Lung (tissue), 12 donors: ENCODE results near the gene MCM3AP. TPM values are rescaled to one million over a fixed set of nuclear protein-coding genes. Genes with fewer than 3 reads are reported as not detected.

Source experiments
- ATAC-seq: fragments of 200-7000 bp; cut with Tn5 transposase; one replicate; pipeline ENCODE4 v1.9.1; 2020; ENCODE audit warnings: moderate number of reproducible peaks; ENCODE audit not compliant: insufficient read depth, low FRiP score
- DNase-seq, 3 donors: peaks; one replicate each; pipeline ENCODE4 v3.0.0-alpha.2; 2013 to 2017
- H3K27ac ChIP-seq, 2 donors: one replicate each; pipeline ENCODE4 v1.5.1; 2013; ENCODE audit warnings: mild to moderate bottlenecking in 2 of 2, moderate library complexity in 2 of 2, control low read depth in 1 of 2, inconsistent platforms in 1 of 2, low read depth in 1 of 2, low read length in 1 of 2
- H3K27me3 ChIP-seq, 3 donors: one replicate each; pipeline ENCODE4 v1.5.1; 2013; ENCODE audit warnings: low read length in 2 of 3; ENCODE audit not compliant: control insufficient read depth in 3 of 3, insufficient read depth in 3 of 3
- H3K36me3 ChIP-seq, 4 donors: one replicate each; pipeline ENCODE4 v1.5.1; 2013; ENCODE audit warnings: low read length in 4 of 4, mild to moderate bottlenecking in 1 of 4, moderate library complexity in 1 of 4; ENCODE audit not compliant: control insufficient read depth in 4 of 4, insufficient read depth in 4 of 4
- H3K4me1 ChIP-seq, 5 donors: one replicate each; pipeline ENCODE4 v1.5.1; 2013; ENCODE audit warnings: low read length in 5 of 5, mild to moderate bottlenecking in 2 of 5, moderate library complexity in 1 of 5; ENCODE audit not compliant: control insufficient read depth in 5 of 5, insufficient read depth in 5 of 5
- H3K4me3 ChIP-seq: one replicate; pipeline ENCODE4 v1.5.1; 2013; ENCODE audit warnings: mild to moderate bottlenecking, control low read depth, moderate library complexity
- H3K9ac ChIP-seq, 2 donors: one replicate each; pipeline ENCODE4 v1.5.1; 2013; ENCODE audit warnings: low read length in 2 of 2, control low read depth in 1 of 2; ENCODE audit not compliant: insufficient read depth in 1 of 2
- H3K9me3 ChIP-seq, 4 donors: one replicate each; pipeline ENCODE4 v1.5.1; 2013; ENCODE audit warnings: low read length in 3 of 4, mild to moderate bottlenecking in 1 of 4, moderate library complexity in 1 of 4; ENCODE audit not compliant: control insufficient read depth in 4 of 4, insufficient read depth in 3 of 4
- WGBS, 2 donors: extraction: QIAGEN DNeasy Blood & Tissue Kit; methylation state at CpG; one replicate each; pipeline ENCODE4 v1.1.7; 2013; 5-methylcytosine and 5-hydroxymethylcytosine counted together
- polyA plus RNA-seq, 2 donors: library from polyadenylated mRNA; stranded (reverse); fragments of 200-250 nt; gene quantifications; one replicate each; pipeline ENCODE4 v1.2.1, GENCODE V29; 2013
- total RNA-seq, 2 donors: library from RNA; depleted of rRNA in 1 of 2; stranded (reverse); fragments of >200 nt in 1 of 2; gene quantifications; one replicate each; pipeline ENCODE4 v1.2.1, GENCODE V29; 2014 to 2021
- TF ChIP-seq, protein P1 (sequence below): IDR thresholded peaks from 2 replicates; pipeline ENCODE4 v1.5.1; 2012; ENCODE audit warnings: mild to moderate bottlenecking; ENCODE audit errors: control extremely low read depth, extremely low read depth
- donor health status: control.
- donor health status: control.
- donor health status: Bipolar disorder and iron deficiency.
- donor health status: healthy.
- donor health status: DM: yes; HTN: yes; CAD: no.

Gene MCM3AP
- total and polyA plus RNA-seq, 4 donors = 40.7 to 114 (median 78.7) TPM

DNA sequence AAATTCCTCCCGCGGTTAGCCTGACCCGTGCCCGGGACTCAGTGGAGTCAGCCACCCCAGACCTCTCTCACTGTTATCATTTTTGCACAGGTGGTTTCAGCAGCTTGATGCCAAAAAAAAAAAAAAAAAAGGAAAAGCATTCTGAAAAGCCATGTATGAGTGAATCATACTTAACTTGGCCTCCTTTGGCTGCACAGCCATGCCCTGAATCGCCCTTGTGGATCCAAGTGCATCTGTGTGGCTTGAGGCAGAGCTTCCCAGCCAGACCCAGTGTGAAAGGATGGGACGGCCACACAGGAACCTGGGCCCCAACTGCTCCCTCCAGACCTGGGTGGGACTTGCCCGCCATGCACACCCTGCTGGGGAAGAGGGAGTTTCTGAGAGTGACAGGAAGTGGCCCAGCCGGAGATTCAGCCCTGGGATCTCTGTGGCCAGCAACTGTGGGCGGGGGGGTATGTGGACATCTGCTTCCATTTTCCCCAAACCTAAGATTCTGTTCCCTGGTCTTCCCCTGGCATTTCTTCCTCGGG lies 9.3 kb upstream of the MCM3AP start:
- peak; percentile 29 to 40 (median 29) for DNase-seq
- no peak for ATAC-seq
- Histone ChIP-seq H3K27ac (peak overlapping the region; percentile 33 to 42), H3K9ac (no peak overlapping the region), H3K27me3 (no peaks in the 10 kb centered on the region), H3K4me1 (peaks cover 0 to 16% (median 2%) of the 10 kb centered on the region in 5 donors), H3K4me3 (no peak overlapping the region), H3K36me3 (peaks cover 3 to 16% (median 10%) of the 10 kb centered on the region in 4 donors), H3K9me3 (no peaks in the 10 kb centered on the region)
- TF ChIP-seq, protein P1, sequence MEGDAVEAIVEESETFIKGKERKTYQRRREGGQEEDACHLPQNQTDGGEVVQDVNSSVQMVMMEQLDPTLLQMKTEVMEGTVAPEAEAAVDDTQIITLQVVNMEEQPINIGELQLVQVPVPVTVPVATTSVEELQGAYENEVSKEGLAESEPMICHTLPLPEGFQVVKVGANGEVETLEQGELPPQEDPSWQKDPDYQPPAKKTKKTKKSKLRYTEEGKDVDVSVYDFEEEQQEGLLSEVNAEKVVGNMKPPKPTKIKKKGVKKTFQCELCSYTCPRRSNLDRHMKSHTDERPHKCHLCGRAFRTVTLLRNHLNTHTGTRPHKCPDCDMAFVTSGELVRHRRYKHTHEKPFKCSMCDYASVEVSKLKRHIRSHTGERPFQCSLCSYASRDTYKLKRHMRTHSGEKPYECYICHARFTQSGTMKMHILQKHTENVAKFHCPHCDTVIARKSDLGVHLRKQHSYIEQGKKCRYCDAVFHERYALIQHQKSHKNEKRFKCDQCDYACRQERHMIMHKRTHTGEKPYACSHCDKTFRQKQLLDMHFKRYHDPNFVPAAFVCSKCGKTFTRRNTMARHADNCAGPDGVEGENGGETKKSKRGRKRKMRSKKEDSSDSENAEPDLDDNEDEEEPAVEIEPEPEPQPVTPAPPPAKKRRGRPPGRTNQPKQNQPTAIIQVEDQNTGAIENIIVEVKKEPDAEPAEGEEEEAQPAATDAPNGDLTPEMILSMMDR = no peak
- WGBS, 2 donors = 45 to 59% methylated on average over 10 of the region's 10 CpGs

- 97 to 100% methylated on average over 2 of the region's 2 CpGs for WGBS, 2 donors
- peaks cover 3 to 10% (median 9%) of the 10 kb centered on the region in 4 donors for H3K36me3 ChIP-seq
- H3K27me3 ChIP-seq = no peaks in the 10 kb centered on the region
- H3K9me3 ChIP-seq = no peaks in the 10 kb centered on the region
- TF ChIP-seq, protein P1 = no peak
- H3K9ac ChIP-seq = no peak overlapping the region
- ATAC-seq (no peak), DNase-seq (no peak)
- H3K4me3 ChIP-seq = no peak overlapping the region
- H3K4me1 ChIP-seq = peaks cover 0 to 15% (median 3%) of the 10 kb centered on the region in 5 donors
- no peak overlapping the region for H3K27ac ChIP-seq
These were observed 6.2 kb upstream of the MCM3AP start for GRCh38 chr21:46291561-46291960.

DNA sequence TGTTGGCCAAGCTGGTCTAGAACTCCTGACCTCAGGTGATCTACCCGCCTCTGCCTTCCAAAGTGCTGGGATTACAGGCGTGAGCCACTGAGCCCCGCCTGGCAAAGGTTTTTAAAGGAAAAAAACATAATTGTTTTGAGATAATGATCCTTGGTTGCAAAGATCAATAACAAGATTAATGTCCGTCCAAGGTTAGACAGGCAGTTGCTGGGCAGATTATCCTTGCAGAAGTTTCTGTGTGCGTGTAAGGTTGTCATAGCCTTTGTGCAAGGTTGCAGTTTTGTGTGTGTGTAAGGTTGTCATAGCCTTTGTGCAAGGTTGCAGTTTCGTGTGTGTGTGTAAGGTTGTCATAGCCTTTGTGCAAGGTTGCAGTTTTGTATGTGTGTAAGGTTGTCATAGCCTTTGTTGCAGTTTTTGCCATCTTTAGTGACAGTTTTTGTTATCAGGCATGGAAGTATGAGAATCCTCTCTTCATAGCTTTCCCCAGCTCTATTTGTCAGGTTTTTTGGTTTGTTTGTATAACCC lies 4.3 kb upstream of the MCM3AP start:
- 79 to 87% methylated on average over 6 of the region's 6 CpGs for WGBS, 2 donors
- H3K36me3 ChIP-seq = peaks cover 3 to 10% (median 9%) of the 10 kb centered on the region in 4 donors

More for the DNA sequence above, 4.3 kb upstream of the MCM3AP start:
- no peak overlapping the region for H3K4me3 ChIP-seq
- ATAC-seq (no peak), DNase-seq (no peak)
- peaks cover 2 to 15% (median 5%) of the 10 kb centered on the region in 5 donors for H3K4me1 ChIP-seq
- no peak overlapping the region for H3K9ac ChIP-seq
- TF ChIP-seq, protein P1 = no peak
- no peaks in the 10 kb centered on the region for H3K27me3 ChIP-seq
- H3K9me3 ChIP-seq = no peaks in the 10 kb centered on the region
- no peak overlapping the region for H3K27ac ChIP-seq
